ENCODE data around the gene TMEM82.

The TMEM82 gene

DNA sequence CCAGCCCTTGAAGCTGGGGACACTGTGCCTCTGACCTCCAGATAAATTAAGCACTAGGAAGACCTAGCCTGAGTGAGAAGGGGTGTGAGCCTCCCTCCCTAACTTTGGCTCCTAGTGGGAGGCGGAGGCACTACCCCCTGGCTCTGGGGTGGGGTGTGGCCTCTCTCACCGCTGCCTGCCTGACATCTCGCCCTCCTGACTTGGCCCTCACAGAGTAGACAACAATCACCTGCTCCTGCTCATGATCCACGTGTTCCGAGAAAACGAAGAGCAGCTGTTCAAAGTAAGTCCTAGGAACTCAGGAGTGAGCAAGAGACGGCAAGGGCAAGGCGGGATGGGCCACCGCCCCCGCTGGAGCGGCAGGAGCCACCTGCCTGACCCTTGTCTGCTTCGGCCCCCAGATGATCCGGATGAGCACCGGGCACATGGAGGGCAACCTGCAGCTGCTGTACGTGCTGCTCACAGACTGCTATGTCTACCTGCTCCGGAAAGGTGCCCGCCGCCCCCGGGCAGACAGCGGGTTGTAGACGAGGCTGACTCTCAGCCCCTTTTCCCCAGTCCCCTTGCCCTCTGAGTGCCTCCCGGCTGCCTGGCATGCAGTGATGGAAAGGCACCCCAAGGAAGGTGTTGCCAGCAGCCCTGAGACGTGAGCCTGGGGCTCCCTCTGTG lies 14.3 kb upstream of the TMEM82 start:
- Histone ChIP-seq H3K9me3 (ENCODE audit: insufficient read depth, low read length, severe bottlenecking) (no peaks in the 10 kb centered on the region), H3K4me2 (ENCODE audit: insufficient read depth, low read length) (no peak overlapping the region), H3K9ac (ENCODE audit: low read depth, low read length) (no peak overlapping the region), H3K4me3 (ENCODE audit: low read depth in 1 of 2, low read length in 2 of 2) (no peak overlapping the region), H2AFZ (ENCODE audit: low read depth, low read length) (no peak overlapping the region), H4K20me1 (ENCODE audit: insufficient read depth, low read length) (peaks cover 3% of the 10 kb centered on the region; the same call in 1 of the 2 replicates), H3K4me1 (ENCODE audit: insufficient read depth, low read length) (no peaks in the 10 kb centered on the region), H3K36me3 (ENCODE audit: insufficient read depth, low read length) (peaks cover 88% of the 10 kb centered on the region), H3K27ac (ENCODE audit: low read length) (no peak overlapping the region), H3K79me2 (ENCODE audit: insufficient read depth, low read length) (no peaks in the 10 kb centered on the region), H3K27me3 (ENCODE audit: insufficient read depth, low read length, poor library complexity) (no peaks in the 10 kb centered on the region)
- no peak for ATAC-seq (ENCODE audit: insufficient read depth, low read depth)
- DNase-seq, result no peak
- TF ChIP-seq, protein P1, sequence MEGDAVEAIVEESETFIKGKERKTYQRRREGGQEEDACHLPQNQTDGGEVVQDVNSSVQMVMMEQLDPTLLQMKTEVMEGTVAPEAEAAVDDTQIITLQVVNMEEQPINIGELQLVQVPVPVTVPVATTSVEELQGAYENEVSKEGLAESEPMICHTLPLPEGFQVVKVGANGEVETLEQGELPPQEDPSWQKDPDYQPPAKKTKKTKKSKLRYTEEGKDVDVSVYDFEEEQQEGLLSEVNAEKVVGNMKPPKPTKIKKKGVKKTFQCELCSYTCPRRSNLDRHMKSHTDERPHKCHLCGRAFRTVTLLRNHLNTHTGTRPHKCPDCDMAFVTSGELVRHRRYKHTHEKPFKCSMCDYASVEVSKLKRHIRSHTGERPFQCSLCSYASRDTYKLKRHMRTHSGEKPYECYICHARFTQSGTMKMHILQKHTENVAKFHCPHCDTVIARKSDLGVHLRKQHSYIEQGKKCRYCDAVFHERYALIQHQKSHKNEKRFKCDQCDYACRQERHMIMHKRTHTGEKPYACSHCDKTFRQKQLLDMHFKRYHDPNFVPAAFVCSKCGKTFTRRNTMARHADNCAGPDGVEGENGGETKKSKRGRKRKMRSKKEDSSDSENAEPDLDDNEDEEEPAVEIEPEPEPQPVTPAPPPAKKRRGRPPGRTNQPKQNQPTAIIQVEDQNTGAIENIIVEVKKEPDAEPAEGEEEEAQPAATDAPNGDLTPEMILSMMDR (IDR thresholded peaks at IDR 0.05; ENCODE audit: borderline replicate concordance, extremely low read depth, low read length, poor library complexity, severe bottlenecking), result no peak
- no peak for TF ChIP-seq EZH2 (IDR thresholded peaks at IDR 0.05; ENCODE audit: borderline replicate concordance, low read depth, low read length, severe bottlenecking)

DNA sequence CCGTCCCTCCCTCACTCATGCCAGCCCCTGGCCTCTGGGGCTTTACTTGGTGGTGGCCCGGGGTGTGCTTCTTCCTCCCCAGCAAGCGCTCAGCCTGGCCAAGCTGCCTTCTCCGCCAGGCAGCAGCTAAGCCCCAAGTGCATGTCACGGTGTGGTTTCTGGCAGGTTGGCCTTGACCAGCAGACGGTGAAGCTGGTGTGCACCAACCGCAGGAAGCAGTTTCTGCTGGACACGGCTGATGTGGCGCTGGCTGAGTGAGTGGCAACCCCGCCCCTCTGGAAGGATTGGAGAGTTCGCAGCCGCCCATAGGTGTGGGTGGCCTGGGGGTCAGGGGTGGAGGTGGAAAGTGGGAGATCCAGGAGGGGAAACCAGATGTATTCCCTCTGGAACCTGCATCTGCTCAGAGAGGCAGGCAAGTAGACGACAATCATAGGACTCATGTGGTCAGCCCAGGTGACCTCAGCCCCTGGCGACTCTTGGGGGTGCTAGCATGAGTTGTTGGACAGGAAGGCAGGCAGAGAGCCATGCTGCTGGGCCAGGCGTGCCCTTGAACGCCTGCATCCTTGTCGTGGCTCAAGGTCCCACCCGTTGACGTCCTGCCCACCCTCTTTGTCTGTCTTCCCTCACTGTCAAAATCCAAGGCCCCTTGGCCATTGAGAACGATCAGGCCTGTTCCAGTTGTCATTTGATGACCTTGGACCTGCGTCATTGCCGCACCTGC lies 13.2 kb upstream of the TMEM82 start:
- Histone ChIP-seq H3K9ac (ENCODE audit: low read depth, low read length) (no peak overlapping the region), H3K27ac (ENCODE audit: low read length) (no peak overlapping the region), H3K4me3 (ENCODE audit: low read depth in 1 of 2, low read length in 2 of 2) (no peak overlapping the region), H3K27me3 (ENCODE audit: insufficient read depth, low read length, poor library complexity) (no peaks in the 10 kb centered on the region), H3K79me2 (ENCODE audit: insufficient read depth, low read length) (no peaks in the 10 kb centered on the region), H3K4me2 (ENCODE audit: insufficient read depth, low read length) (no peak overlapping the region), H3K9me3 (ENCODE audit: insufficient read depth, low read length, severe bottlenecking) (no peaks in the 10 kb centered on the region), H3K36me3 (ENCODE audit: insufficient read depth, low read length) (peaks cover 94% of the 10 kb centered on the region), H2AFZ (ENCODE audit: low read depth, low read length) (no peak overlapping the region), H3K4me1 (ENCODE audit: insufficient read depth, low read length) (no peaks in the 10 kb centered on the region), H4K20me1 (ENCODE audit: insufficient read depth, low read length) (peaks cover 3% of the 10 kb centered on the region; the same call in 1 of the 2 replicates)
- TF ChIP-seq, protein P1 (IDR thresholded peaks at IDR 0.05; ENCODE audit: borderline replicate concordance, extremely low read depth, low read length, poor library complexity, severe bottlenecking), result no peak
- no peak for TF ChIP-seq EZH2 (IDR thresholded peaks at IDR 0.05; ENCODE audit: borderline replicate concordance, low read depth, low read length, severe bottlenecking)
- DNase-seq, result no peak
- no peak for ATAC-seq (ENCODE audit: insufficient read depth, low read depth)

DNA sequence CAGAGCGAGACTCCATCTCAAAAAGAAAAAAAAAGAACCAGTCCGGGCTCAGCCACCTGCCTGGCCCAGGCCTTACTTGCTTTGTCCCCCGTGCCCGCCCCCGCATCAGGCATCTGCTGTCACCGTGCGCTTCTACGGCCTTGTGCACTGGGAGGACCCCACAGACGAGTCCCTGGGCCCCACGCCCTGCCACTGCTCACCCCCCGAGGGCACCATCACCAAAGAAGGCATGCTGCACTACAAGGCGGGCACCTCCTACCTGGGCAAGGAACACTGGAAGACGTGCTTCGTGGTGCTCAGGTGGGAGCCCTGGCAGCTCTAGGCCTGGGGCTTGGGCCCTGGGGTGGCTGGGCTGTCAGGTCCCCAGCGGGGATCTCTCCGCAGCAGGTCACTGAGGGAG lies 11.9 kb upstream of the TMEM82 start:
- Histone ChIP-seq H3K79me2 (ENCODE audit: insufficient read depth, low read length) (no peaks in the 10 kb centered on the region), H3K27me3 (ENCODE audit: insufficient read depth, low read length, poor library complexity) (no peaks in the 10 kb centered on the region), H2AFZ (ENCODE audit: low read depth, low read length) (no peak overlapping the region), H3K4me2 (ENCODE audit: insufficient read depth, low read length) (no peak overlapping the region), H4K20me1 (ENCODE audit: insufficient read depth, low read length) (peaks cover 3% of the 10 kb centered on the region; the same call in 1 of the 2 replicates), H3K9me3 (ENCODE audit: insufficient read depth, low read length, severe bottlenecking) (no peaks in the 10 kb centered on the region), H3K4me3 (ENCODE audit: low read depth in 1 of 2, low read length in 2 of 2) (no peak overlapping the region), H3K4me1 (ENCODE audit: insufficient read depth, low read length) (no peaks in the 10 kb centered on the region), H3K9ac (ENCODE audit: low read depth, low read length) (no peak overlapping the region), H3K36me3 (ENCODE audit: insufficient read depth, low read length) (peaks cover 93% of the 10 kb centered on the region), H3K27ac (ENCODE audit: low read length) (no peak overlapping the region)
- no peak for ATAC-seq (ENCODE audit: insufficient read depth, low read depth)
- DNase-seq, result no peak
- no peak for TF ChIP-seq EZH2 (IDR thresholded peaks at IDR 0.05; ENCODE audit: borderline replicate concordance, low read depth, low read length, severe bottlenecking)
- TF ChIP-seq, protein P1 (IDR thresholded peaks at IDR 0.05; ENCODE audit: borderline replicate concordance, extremely low read depth, low read length, poor library complexity, severe bottlenecking), result no peak

Measured in DND-41 (cell line).